ENCODE data around the gene RNF32.

RNF32 gene

GRCh38 chr7:156612930-156613329 lies 27.6 kb upstream of the RNF32 start:
- no peak for TF ChIP-seq FOXP2 (optimal IDR thresholded peaks at IDR 0.05; ENCODE audit: borderline replicate concordance, extremely low read depth, extremely low read length, insufficient read depth)
- no peak for TF ChIP-seq POLR2AphosphoS5 (IDR thresholded peaks at IDR 0.05; ENCODE audit: low read depth, low read length)
- no peak for TF ChIP-seq REST (IDR thresholded peaks at IDR 0.05; ENCODE audit: insufficient read depth in 1 of 2, low read depth in 2 of 2, low read length in 2 of 2)

- TF ChIP-seq FOXP2 (optimal IDR thresholded peaks at IDR 0.05; ENCODE audit: borderline replicate concordance, extremely low read depth, extremely low read length, insufficient read depth) = no peak
- no peak for TF ChIP-seq TAF1 (IDR thresholded peaks at IDR 0.05; ENCODE audit: borderline replicate concordance, insufficient read depth, low read length)
- no peak for TF ChIP-seq POLR2AphosphoS5 (IDR thresholded peaks at IDR 0.05; ENCODE audit: low read depth, low read length)
- no peak for TF ChIP-seq SIN3A (IDR thresholded peaks at IDR 0.05; ENCODE audit: borderline replicate concordance, insufficient read depth, low read length)
- no peak for TF ChIP-seq REST (IDR thresholded peaks at IDR 0.05; ENCODE audit: insufficient read depth in 1 of 2, low read depth in 2 of 2, low read length in 2 of 2)
These were observed 25.9 kb upstream of the RNF32 start for GRCh38 chr7:156614434-156615264.

GRCh38 chr7:156616269-156617202 lies 24.0 kb upstream of the RNF32 start:
- TF ChIP-seq REST (IDR thresholded peaks at IDR 0.05; ENCODE audit: insufficient read depth in 1 of 2, low read depth in 2 of 2, low read length in 2 of 2) (no peak), SIN3A (IDR thresholded peaks at IDR 0.05; ENCODE audit: borderline replicate concordance, insufficient read depth, low read length) (no peak), FOXP2 (optimal IDR thresholded peaks at IDR 0.05; ENCODE audit: borderline replicate concordance, extremely low read depth, extremely low read length, insufficient read depth) (no peak), TAF1 (IDR thresholded peaks at IDR 0.05; ENCODE audit: borderline replicate concordance, insufficient read depth, low read length) (no peak), POLR2AphosphoS5 (IDR thresholded peaks at IDR 0.05; ENCODE audit: low read depth, low read length) (no peak)

GRCh38 chr7:156617215-156617614 lies 23.4 kb upstream of the RNF32 start:
- TF ChIP-seq SIN3A (IDR thresholded peaks at IDR 0.05; ENCODE audit: borderline replicate concordance, insufficient read depth, low read length) = no peak
- no peak for TF ChIP-seq TAF1 (IDR thresholded peaks at IDR 0.05; ENCODE audit: borderline replicate concordance, insufficient read depth, low read length)
- TF ChIP-seq FOXP2 (optimal IDR thresholded peaks at IDR 0.05; ENCODE audit: borderline replicate concordance, extremely low read depth, extremely low read length, insufficient read depth) = no peak
- TF ChIP-seq REST (IDR thresholded peaks at IDR 0.05; ENCODE audit: insufficient read depth in 1 of 2, low read depth in 2 of 2, low read length in 2 of 2) = no peak
- TF ChIP-seq POLR2AphosphoS5 (IDR thresholded peaks at IDR 0.05; ENCODE audit: low read depth, low read length) = no peak

Data from PFSK-1 (cell line).